ENCODE data around the gene TBCD.

The TBCD gene

DNA sequence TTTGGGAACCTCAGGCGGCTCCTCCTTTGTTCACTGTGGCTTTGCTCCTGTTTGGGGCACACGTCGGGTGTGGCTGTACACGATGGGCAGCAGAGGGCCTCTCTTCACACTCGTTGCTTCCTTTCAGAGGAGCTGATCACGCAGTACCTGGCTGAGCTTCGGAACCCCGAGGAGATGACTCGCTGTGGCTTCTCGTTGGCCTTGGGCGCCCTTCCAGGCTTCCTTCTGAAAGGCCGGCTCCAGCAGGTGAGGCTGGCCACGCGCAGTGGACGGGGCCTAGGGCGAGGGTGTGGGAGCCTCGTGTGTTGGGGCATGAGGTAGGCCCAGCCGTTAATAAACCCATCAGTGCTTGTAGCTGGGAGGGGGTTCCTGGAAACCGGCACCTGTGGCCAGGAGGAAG, 172.9 kb downstream of the TBCD start:
- DNase-seq (ENCODE audit: low spot score), result no peak
- in situ Hi-C loops (cut with MboI; ENCODE audit: low pct_unique_long_range_greater_than_20kb, low sequenced_read_pairs, unreplicated experiment), result no loop called here
- TF ChIP-seq, protein P1, sequence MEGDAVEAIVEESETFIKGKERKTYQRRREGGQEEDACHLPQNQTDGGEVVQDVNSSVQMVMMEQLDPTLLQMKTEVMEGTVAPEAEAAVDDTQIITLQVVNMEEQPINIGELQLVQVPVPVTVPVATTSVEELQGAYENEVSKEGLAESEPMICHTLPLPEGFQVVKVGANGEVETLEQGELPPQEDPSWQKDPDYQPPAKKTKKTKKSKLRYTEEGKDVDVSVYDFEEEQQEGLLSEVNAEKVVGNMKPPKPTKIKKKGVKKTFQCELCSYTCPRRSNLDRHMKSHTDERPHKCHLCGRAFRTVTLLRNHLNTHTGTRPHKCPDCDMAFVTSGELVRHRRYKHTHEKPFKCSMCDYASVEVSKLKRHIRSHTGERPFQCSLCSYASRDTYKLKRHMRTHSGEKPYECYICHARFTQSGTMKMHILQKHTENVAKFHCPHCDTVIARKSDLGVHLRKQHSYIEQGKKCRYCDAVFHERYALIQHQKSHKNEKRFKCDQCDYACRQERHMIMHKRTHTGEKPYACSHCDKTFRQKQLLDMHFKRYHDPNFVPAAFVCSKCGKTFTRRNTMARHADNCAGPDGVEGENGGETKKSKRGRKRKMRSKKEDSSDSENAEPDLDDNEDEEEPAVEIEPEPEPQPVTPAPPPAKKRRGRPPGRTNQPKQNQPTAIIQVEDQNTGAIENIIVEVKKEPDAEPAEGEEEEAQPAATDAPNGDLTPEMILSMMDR (IDR thresholded peaks at IDR 0.05; ENCODE audit: extremely low read depth, insufficient read depth, missing control alignments), result no peak

DNA sequence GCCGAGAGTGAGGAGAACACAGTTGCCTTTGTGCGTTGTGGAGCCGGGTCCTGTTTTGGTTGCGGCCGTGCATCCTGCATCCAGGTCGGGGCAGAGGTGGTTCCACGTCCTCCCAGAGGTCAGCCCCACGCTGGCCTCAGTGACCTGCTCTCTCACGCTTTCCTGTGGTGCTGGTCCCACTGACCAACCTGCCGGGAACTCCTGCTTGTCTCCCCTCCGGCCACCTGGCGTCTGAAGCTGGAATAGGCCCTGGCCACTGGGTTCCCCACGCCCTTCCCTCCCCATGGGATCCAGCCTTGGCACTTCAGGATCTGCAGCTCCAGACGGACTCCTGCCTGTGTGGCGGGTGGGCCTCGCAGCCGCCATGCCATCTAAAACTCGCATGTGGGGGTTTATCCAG, 173.5 kb downstream of the TBCD start:
- in situ Hi-C loops (cut with MboI; ENCODE audit: low pct_unique_long_range_greater_than_20kb, low sequenced_read_pairs, unreplicated experiment), result no loop called here
- no peak for DNase-seq (ENCODE audit: low spot score)
- TF ChIP-seq, protein P1 (IDR thresholded peaks at IDR 0.05; ENCODE audit: extremely low read depth, insufficient read depth, missing control alignments), result no peak

DNA sequence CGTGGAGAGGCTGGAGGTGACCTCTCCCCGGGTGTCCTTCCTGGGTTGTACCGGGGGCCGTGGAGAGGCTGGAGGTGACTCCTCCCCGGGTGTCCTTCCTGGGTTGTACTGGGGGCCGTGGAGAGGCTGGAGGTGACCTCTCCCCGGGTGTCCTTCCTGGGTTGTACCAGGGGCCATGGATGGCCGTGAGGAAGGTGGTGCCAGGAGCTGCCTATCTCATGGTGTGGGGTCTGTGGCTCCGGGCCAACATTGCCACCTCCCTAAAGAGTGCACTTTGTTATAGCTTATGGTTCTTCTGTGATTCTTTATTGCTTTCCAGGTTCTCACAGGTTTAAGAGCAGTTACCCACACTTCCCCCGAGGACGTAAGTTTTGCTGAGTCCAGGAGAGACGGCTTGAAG, 174.2 kb downstream of the TBCD start:
- in situ Hi-C loops (cut with MboI; ENCODE audit: low pct_unique_long_range_greater_than_20kb, low sequenced_read_pairs, unreplicated experiment), result no loop called here
- no peak for DNase-seq (ENCODE audit: low spot score)

DNA sequence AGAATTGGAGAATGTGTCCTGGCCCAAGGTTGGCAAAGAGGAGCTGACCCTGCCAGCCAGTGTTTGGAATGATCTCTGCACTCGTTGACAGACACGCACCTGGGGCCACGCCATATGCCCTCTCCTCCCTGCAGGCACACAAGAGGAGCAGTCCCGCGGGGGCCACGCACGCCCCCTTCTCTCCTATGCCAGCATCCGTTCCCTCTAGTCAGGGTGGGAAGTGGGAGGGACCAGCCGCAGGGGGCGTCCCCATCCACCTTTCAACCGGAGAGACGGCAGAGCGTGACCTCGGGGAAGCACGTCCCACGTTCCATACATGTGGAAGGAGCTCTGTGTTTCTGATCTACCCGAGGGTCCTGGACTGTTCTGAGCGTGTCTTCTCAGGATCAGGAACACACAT, 174.9 kb downstream of the TBCD start:
- in situ Hi-C loops (cut with MboI; ENCODE audit: low pct_unique_long_range_greater_than_20kb, low sequenced_read_pairs, unreplicated experiment), result no loop called here
- TF ChIP-seq, protein P1 (IDR thresholded peaks at IDR 0.05; ENCODE audit: extremely low read depth, insufficient read depth, missing control alignments), result no peak
- DNase-seq (ENCODE audit: low spot score), result no peak

More for the DNA sequence above, 174.2 kb downstream of the TBCD start:
- TF ChIP-seq, protein P1 (IDR thresholded peaks at IDR 0.05; ENCODE audit: extremely low read depth, insufficient read depth, missing control alignments), result no peak

DNA sequence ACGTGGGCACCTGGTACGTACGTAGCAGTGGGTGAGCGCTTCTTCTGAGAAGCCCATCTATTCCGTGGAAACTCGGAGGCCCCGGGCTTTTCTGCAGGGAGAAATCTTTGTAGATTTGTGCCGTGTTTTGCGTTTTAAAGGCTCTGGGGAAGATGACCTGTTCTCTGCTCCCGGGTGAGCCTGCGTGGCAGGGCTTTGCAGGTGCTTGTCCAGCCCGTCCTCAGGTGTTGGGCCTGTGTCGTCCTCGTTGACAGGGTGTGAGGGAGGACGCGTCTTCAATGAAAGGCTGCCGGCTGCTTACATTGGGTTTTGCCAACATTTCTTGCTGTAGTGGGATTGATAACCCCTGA, 175.4 kb downstream of the TBCD start:
- in situ Hi-C loops (cut with MboI; ENCODE audit: low pct_unique_long_range_greater_than_20kb, low sequenced_read_pairs, unreplicated experiment), result no loop called here

DNA sequence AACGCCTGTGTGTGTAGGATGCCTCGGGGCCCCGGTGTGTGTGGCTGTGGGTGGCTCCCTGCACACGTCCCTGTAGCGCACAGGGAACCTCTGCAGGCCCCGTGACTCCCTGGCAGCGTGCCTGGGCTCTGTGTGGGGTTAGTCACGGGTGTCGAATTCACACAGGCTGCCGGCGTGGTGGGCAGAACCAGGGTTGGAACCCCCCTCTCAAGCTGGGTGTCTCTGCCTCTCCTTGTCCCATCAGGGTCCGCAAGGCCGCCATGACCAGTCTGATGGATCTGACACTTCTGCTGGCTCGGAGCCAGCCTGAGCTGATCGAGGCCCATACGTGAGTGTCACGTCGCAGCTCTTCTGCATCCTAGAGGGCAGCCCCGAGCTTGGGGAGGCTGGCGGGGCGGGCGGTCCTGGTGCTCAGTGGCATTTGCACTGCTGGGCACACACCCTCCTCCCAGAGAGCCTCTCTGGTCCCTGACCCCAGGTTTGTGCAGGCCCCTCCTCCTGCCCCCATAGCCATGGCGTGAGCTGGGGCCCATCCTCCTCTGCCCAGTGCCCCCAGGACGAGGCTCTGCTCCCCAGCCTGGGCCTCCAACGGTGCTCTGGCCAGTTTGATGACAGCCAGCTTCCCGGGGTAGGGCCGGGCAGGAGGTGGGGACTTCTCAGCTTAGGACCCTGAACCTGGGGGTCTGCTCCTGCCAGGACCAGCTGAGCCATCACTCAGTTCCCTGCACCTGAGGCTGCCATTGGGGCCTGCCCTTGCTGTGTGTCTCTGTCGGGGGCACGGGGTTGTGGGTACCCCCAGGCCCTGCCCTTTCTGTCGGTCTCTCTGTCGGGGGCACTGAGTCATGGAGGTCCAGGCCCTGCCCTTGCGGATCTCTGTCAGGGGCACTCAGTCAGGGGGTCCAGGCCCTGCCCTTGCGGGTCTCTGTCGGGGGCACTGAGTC, 176.1 kb downstream of the TBCD start:
- no peak for DNase-seq (ENCODE audit: low spot score)
- TF ChIP-seq, protein P1 (IDR thresholded peaks at IDR 0.05; ENCODE audit: extremely low read depth, insufficient read depth, missing control alignments), result no peak
- in situ Hi-C loops (cut with MboI; ENCODE audit: low pct_unique_long_range_greater_than_20kb, low sequenced_read_pairs, unreplicated experiment), result no loop called here

More for the DNA sequence above, 175.4 kb downstream of the TBCD start:
- DNase-seq (ENCODE audit: low spot score), result no peak
- TF ChIP-seq, protein P1 (IDR thresholded peaks at IDR 0.05; ENCODE audit: extremely low read depth, insufficient read depth, missing control alignments), result no peak

All from GM13977 (cell line).